Prostate gland (tissue), 2 donors: ENCODE measurements around the gene JMJD8.

ENCODE experiments used
- CTCF ChIP-seq, 4 experiments: fragments of 200-600 bp in 2 of 4; fragments of 450-650 bp in 2 of 4; sonication (generic) in 2 of 4; IDR thresholded peaks; 1 replicate in 3 of 4; 2 replicates in 1 of 4; pipeline ENCODE4 v1.5.1; 2016 to 2019; ENCODE audit warnings: antibody characterized with exemption in 4 of 4, mild to moderate bottlenecking in 2 of 4, moderate library complexity in 2 of 4
- POLR2A ChIP-seq: fragments of 450-650 bp; IDR thresholded peaks from one replicate; pipeline ENCODE4 v1.6.1; 2016; ENCODE audit warnings: antibody characterized with exemption, mild to moderate bottlenecking

GRCh38 chr16:677316-678190 is 6.6 kb downstream of the JMJD8 start:
- TF ChIP-seq POLR2A (no peak), CTCF (IDR thresholded peaks at IDR 0.05) (no peak)
